GM23338 (cell line): ENCODE data around the gene LBHD1. TPM values are rescaled to one million over a fixed set of nuclear protein-coding genes. Genes with fewer than 3 reads are reported as not detected.
A peak's percentile ranks its signal among the peaks of the same experiment; 100 is the strongest.

ENCODE experiments used
- ATAC-seq: fragments of 200-7000 bp; cut with Tn5 transposase; 3 replicates; pipeline ENCODE4 v1.9.1; 2020
- DNase-seq: peaks from one replicate; pipeline ENCODE4 v3.0.0-alpha.2; 2015; ENCODE audit warnings: low spot score
- H2AFZ ChIP-seq: fragments of 200-600 bp; sonication (generic); 2 replicates; pipeline ENCODE4 v1.8.0; 2016; ENCODE audit warnings: antibody characterized with exemption, mild to moderate bottlenecking, moderate library complexity
- H3F3A ChIP-seq: fragments of 200-600 bp; sonication (generic); replicated peaks from 2 replicates; pipeline ENCODE4 v1.8.0; 2017; ENCODE audit warnings: antibody characterized with exemption, mixed run types, low read depth
- H3K27ac ChIP-seq: fragments of 200-600 bp; sonication (generic); 2 replicates; pipeline ENCODE4 v1.6.1; 2016; ENCODE audit warnings: low read depth
- H3K27me3 ChIP-seq: fragments of 200-600 bp; sonication (generic); 2 replicates; pipeline ENCODE4 v1.8.0; 2016; ENCODE audit warnings: mild to moderate bottlenecking, mixed run types, moderate library complexity; ENCODE audit not compliant: insufficient read depth
- H3K36me3 ChIP-seq: fragments of 200-600 bp; sonication (generic); 2 replicates; pipeline ENCODE4 v1.8.0; 2016; ENCODE audit warnings: mild to moderate bottlenecking; ENCODE audit not compliant: insufficient read depth
- H3K4me1 ChIP-seq: fragments of 200-600 bp; sonication (generic); 2 replicates; pipeline ENCODE4 v1.8.0; 2016; ENCODE audit warnings: mild to moderate bottlenecking, moderate library complexity; ENCODE audit not compliant: insufficient read depth
- H3K4me2 ChIP-seq: fragments of 200-600 bp; sonication (generic); 2 replicates; pipeline ENCODE4 v1.7.1; 2017; ENCODE audit warnings: mixed run types
- H3K4me3 ChIP-seq: fragments of 200-600 bp; sonication (generic); 2 replicates; pipeline ENCODE4 v1.6.1; 2016; ENCODE audit warnings: mixed run types
- H3K79me2 ChIP-seq: fragments of 200-600 bp; sonication (generic); replicated peaks from 2 replicates; pipeline ENCODE4 v1.8.0; 2017; ENCODE audit warnings: mild to moderate bottlenecking; ENCODE audit not compliant: insufficient read depth
- H3K9me2 ChIP-seq: fragments of 200-600 bp; sonication (generic); 2 replicates; pipeline ENCODE4 v1.8.0; 2017; ENCODE audit not compliant: insufficient read depth
- H4K20me1 ChIP-seq: fragments of 200-600 bp; sonication (generic); replicated peaks from 2 replicates; pipeline ENCODE4 v1.8.0; 2017; ENCODE audit warnings: mild to moderate bottlenecking; ENCODE audit not compliant: insufficient read depth
- H3K27ac Mint-ChIP-seq: 2 replicates; pipeline ENCODE4 v1.8.0; 2020; ENCODE audit warnings: inconsistent platforms, mild to moderate bottlenecking, moderate library complexity, mixed read lengths
- H3K27me3 Mint-ChIP-seq: 3 replicates; pipeline ENCODE4 v1.8.0; 2022; ENCODE audit warnings: low read depth, mild to moderate bottlenecking, moderate library complexity, mixed read lengths, inconsistent platforms; ENCODE audit not compliant: insufficient read depth, poor library complexity
- H3K36me3 Mint-ChIP-seq: 3 replicates; pipeline ENCODE4 v1.8.0; 2021; ENCODE audit warnings: low read depth, mild to moderate bottlenecking, inconsistent platforms, moderate library complexity, mixed read lengths
- H3K4me1 Mint-ChIP-seq: 3 replicates; pipeline ENCODE4 v1.8.0; 2020; ENCODE audit warnings: mild to moderate bottlenecking, inconsistent platforms, mixed read lengths
- H3K4me3 Mint-ChIP-seq: 3 replicates; pipeline ENCODE4 v1.8.0; 2021; ENCODE audit warnings: moderate library complexity, mild to moderate bottlenecking, inconsistent platforms, mixed read lengths
- H3K9me3 Mint-ChIP-seq: 3 replicates; pipeline ENCODE4 v1.8.0; 2020; ENCODE audit warnings: moderate library complexity, mild to moderate bottlenecking, inconsistent platforms, mixed read lengths
- CREB1 ChIP-seq: fragments of 250-450 bp; sonication (Bioruptor Pico); IDR thresholded peaks from 2 replicates; pipeline ENCODE4 v1.5.0; 2020; ENCODE audit warnings: low read depth, mild to moderate bottlenecking, moderate library complexity
- CTCF ChIP-seq, 2 experiments: fragments of 200-600 bp in 1 of 2; sonication (generic) in 1 of 2; conservative IDR thresholded peaks; 2 replicates each; pipeline versions ENCODE4 v1.5.1 to v1.6.1; 2016 to 2017; ENCODE audit warnings: antibody characterized with exemption in 2 of 2, low read depth in 2 of 2, mild to moderate bottlenecking in 2 of 2, moderate library complexity in 1 of 2
- EZH2 ChIP-seq: fragments of 200-600 bp; sonication (generic); IDR thresholded peaks from one replicate; pipeline ENCODE4 v1.8.0; 2017; ENCODE audit warnings: antibody characterized with exemption, mild to moderate bottlenecking, low read depth; ENCODE audit not compliant: unreplicated experiment
- EZH2phosphoT487 ChIP-seq: fragments of 200-600 bp; sonication (generic); IDR thresholded peaks from one replicate; pipeline ENCODE4 v1.8.1; 2018; ENCODE audit warnings: antibody characterized with exemption; ENCODE audit not compliant: unreplicated experiment
- JUNB ChIP-seq: IDR thresholded peaks from one replicate; pipeline ENCODE4 v1.6.1; 2016; ENCODE audit warnings: antibody characterized with exemption; ENCODE audit not compliant: unreplicated experiment
- NANOG ChIP-seq: IDR thresholded peaks from 2 replicates; pipeline ENCODE4 v1.6.1; 2016; ENCODE audit warnings: antibody characterized with exemption, borderline replicate concordance
- POLR2AphosphoS5 ChIP-seq: IDR thresholded peaks from 2 replicates; pipeline ENCODE4 v1.6.1; 2016; ENCODE audit warnings: antibody characterized with exemption, low read depth
- STAT1 ChIP-seq: IDR thresholded peaks from one replicate; pipeline ENCODE4 v1.6.1; 2016; ENCODE audit warnings: antibody characterized with exemption; ENCODE audit not compliant: unreplicated experiment
- ZNF114 ChIP-seq: fragments of 250-450 bp; sonication (Bioruptor Pico); IDR thresholded peaks from 2 replicates; pipeline ENCODE4 v1.5.0; 2020; ENCODE audit warnings: mild to moderate bottlenecking, moderate library complexity
- ZNF331 ChIP-seq: fragments of 250-450 bp; sonication (Bioruptor Pico); IDR thresholded peaks from 2 replicates; pipeline ENCODE4 v1.5.0; 2020; ENCODE audit warnings: low read depth, mild to moderate bottlenecking, moderate library complexity
- ZNF462 ChIP-seq: fragments of 250-450 bp; sonication (Bioruptor Pico); IDR thresholded peaks from 2 replicates; pipeline ENCODE4 v1.5.0; 2020; ENCODE audit warnings: mild to moderate bottlenecking, moderate library complexity
- polyA plus RNA-seq: library from polyadenylated mRNA; unstranded; fragments of >200 nt; fragmentation: Nextera tagmentation; extraction: Ambion mirVana; gene quantifications from 2 replicates; pipeline ENCODE4 v1.2.1, GENCODE V29; 2016
- total RNA-seq: library from RNA; depleted of rRNA; stranded (reverse); fragments of >200 nt; shearing (Covaris generic); gene quantifications from 2 replicates; pipeline ENCODE4 v1.2.3, GENCODE V29; 2014
- TF ChIP-seq, protein P1 (sequence below): IDR thresholded peaks from one replicate; pipeline ENCODE4 v1.6.1; 2018; ENCODE audit warnings: antibody characterized with exemption; ENCODE audit not compliant: unreplicated experiment
- TF ChIP-seq, protein P2 (sequence below): IDR thresholded peaks from 2 replicates; pipeline ENCODE4 v1.6.1; 2016; ENCODE audit warnings: antibody characterized with exemption

LBHD1 gene
- total and polyA plus RNA-seq, 2 experiments from 2014 or later, result 2.8 to 2.9 TPM

DNA sequence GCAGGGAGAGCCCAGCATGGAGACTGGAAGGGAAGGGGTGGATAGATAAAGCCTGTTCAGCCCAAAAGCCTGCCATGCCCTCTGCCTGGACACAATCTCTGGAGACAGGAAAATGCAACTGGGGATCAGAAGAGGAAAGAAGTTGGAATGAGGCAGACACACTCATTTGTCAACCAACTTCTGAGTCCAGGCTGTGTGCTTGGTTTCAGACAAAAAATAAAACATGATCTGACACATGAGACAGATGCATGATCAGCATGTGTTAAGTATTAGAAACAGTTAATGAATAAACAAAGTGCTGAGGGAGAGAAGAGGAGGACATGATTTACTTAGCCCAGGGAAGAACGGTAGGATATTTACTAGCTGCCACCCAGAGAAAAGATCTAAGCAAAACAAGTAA lies 16.4 kb upstream of the LBHD1 start:
- H3K9me2 ChIP-seq, result no peaks in the 10 kb centered on the region
- H4K20me1 ChIP-seq, result no peaks in the 10 kb centered on the region
- no peaks in the 10 kb centered on the region; the same call in 1 of the 2 replicates for H3K36me3 ChIP-seq
- Mint-ChIP-seq H3K27ac (no peak overlapping the region), H3K36me3 (peaks cover 28% of the 10 kb centered on the region), H3K4me3 (peak overlapping the region; percentile 7; the same call in 2 of the 3 replicates), H3K4me1 (peaks cover 12% of the 10 kb centered on the region; the same call in 2 of the 3 replicates), H3K27me3 (peaks cover 9% of the 10 kb centered on the region), H3K9me3 (no peaks in the 10 kb centered on the region)
- peak overlapping the region; percentile 56 for H3K4me3 ChIP-seq
- TF ChIP-seq, protein P1, sequence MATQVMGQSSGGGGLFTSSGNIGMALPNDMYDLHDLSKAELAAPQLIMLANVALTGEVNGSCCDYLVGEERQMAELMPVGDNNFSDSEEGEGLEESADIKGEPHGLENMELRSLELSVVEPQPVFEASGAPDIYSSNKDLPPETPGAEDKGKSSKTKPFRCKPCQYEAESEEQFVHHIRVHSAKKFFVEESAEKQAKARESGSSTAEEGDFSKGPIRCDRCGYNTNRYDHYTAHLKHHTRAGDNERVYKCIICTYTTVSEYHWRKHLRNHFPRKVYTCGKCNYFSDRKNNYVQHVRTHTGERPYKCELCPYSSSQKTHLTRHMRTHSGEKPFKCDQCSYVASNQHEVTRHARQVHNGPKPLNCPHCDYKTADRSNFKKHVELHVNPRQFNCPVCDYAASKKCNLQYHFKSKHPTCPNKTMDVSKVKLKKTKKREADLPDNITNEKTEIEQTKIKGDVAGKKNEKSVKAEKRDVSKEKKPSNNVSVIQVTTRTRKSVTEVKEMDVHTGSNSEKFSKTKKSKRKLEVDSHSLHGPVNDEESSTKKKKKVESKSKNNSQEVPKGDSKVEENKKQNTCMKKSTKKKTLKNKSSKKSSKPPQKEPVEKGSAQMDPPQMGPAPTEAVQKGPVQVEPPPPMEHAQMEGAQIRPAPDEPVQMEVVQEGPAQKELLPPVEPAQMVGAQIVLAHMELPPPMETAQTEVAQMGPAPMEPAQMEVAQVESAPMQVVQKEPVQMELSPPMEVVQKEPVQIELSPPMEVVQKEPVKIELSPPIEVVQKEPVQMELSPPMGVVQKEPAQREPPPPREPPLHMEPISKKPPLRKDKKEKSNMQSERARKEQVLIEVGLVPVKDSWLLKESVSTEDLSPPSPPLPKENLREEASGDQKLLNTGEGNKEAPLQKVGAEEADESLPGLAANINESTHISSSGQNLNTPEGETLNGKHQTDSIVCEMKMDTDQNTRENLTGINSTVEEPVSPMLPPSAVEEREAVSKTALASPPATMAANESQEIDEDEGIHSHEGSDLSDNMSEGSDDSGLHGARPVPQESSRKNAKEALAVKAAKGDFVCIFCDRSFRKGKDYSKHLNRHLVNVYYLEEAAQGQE, result no peak
- TF ChIP-seq EZH2 (no peak), ZNF114 (CRISPR knock-in tag) (no peak), EZH2phosphoT487 (no peak), NANOG (no peak), POLR2AphosphoS5 (no peak), ZNF331 (CRISPR knock-in tag) (no peak), ZNF462 (CRISPR knock-in tag) (no peak), STAT1 (no peak), CTCF (conservative IDR thresholded peaks at IDR 0.05; ENCODE audit: low read depth in 2 of 2) (no peak), CREB1 (CRISPR knock-in tag) (no peak), JUNB (no peak)
- TF ChIP-seq, protein P2, sequence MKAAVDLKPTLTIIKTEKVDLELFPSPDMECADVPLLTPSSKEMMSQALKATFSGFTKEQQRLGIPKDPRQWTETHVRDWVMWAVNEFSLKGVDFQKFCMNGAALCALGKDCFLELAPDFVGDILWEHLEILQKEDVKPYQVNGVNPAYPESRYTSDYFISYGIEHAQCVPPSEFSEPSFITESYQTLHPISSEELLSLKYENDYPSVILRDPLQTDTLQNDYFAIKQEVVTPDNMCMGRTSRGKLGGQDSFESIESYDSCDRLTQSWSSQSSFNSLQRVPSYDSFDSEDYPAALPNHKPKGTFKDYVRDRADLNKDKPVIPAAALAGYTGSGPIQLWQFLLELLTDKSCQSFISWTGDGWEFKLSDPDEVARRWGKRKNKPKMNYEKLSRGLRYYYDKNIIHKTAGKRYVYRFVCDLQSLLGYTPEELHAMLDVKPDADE, result no peak
- peak overlapping the region; percentile 82 for H3K4me2 ChIP-seq
- peak overlapping the region; percentile 99 for H2AFZ ChIP-seq
- ATAC-seq, result no peak
- H3K27ac ChIP-seq, result no peak overlapping the region
- H3K4me1 ChIP-seq, result peaks cover 8% of the 10 kb centered on the region
- no peaks in the 10 kb centered on the region for H3K79me2 ChIP-seq
- H3F3A ChIP-seq, result peaks cover 8% of the 10 kb centered on the region
- DNase-seq, result no peak
- peaks cover 20% of the 10 kb centered on the region for H3K27me3 ChIP-seq
